ENCODE data around the gene CTNNA3.

CTNNA3 gene

GRCh38 chr10:66246177-66246576 is 1449.8 kb downstream of the CTNNA3 start:
- DNase-seq, result no peak

GRCh38 chr10:66244953-66245352 is 1451.0 kb downstream of the CTNNA3 start:
- DNase-seq, result no peak

GRCh38 chr10:66242885-66243284 is 1453.1 kb downstream of the CTNNA3 start:
- DNase-seq, result no peak

GRCh38 chr10:66239062-66239461 is 1456.9 kb downstream of the CTNNA3 start:
- no peak for DNase-seq

GRCh38 chr10:66238343-66238742 is 1457.7 kb downstream of the CTNNA3 start:
- DNase-seq, result no peak

GRCh38 chr10:66234872-66235271 is 1461.1 kb downstream of the CTNNA3 start:
- DNase-seq, result no peak

- DNase-seq, result no peak
Measured at GRCh38 chr10:66228887-66229286, 1467.1 kb downstream of the CTNNA3 start.

GRCh38 chr10:66223656-66224055 is 1472.3 kb downstream of the CTNNA3 start:
- DNase-seq, result no peak

GRCh38 chr10:66222462-66223046 is 1473.4 kb downstream of the CTNNA3 start:
- DNase-seq, result no peak

GRCh38 chr10:66218981-66219587 is 1476.9 kb downstream of the CTNNA3 start:
- DNase-seq, result no peak

- no peak for DNase-seq
Measured at GRCh38 chr10:66218289-66218688, 1477.7 kb downstream of the CTNNA3 start.

- DNase-seq, result no peak
Measured at GRCh38 chr10:66215920-66216319, 1480.1 kb downstream of the CTNNA3 start.

GRCh38 chr10:66214721-66215404 is 1481.1 kb downstream of the CTNNA3 start:
- no peak for DNase-seq

- no peak for DNase-seq
Measured at GRCh38 chr10:66209025-66209424, 1487.0 kb downstream of the CTNNA3 start.

GRCh38 chr10:66204838-66205237 is 1491.2 kb downstream of the CTNNA3 start:
- no peak for DNase-seq

- no peak for DNase-seq
Measured at GRCh38 chr10:66202101-66202500, 1493.9 kb downstream of the CTNNA3 start.

GRCh38 chr10:66192162-66192831 is 1503.7 kb downstream of the CTNNA3 start:
- no peak for DNase-seq

GRCh38 chr10:66190413-66190812 is 1505.6 kb downstream of the CTNNA3 start:
- DNase-seq, result no peak

- DNase-seq, result no peak
Measured at GRCh38 chr10:66189271-66189670, 1506.7 kb downstream of the CTNNA3 start.

GRCh38 chr10:66187053-66187733 is 1508.8 kb downstream of the CTNNA3 start:
- no peak for DNase-seq

GRCh38 chr10:66183028-66183427 is 1513.0 kb downstream of the CTNNA3 start:
- no peak for DNase-seq

GRCh38 chr10:66180581-66181318 is 1515.2 kb downstream of the CTNNA3 start:
- no peak for DNase-seq

GRCh38 chr10:66180021-66180420 is 1516.0 kb downstream of the CTNNA3 start:
- no peak for DNase-seq

All from DMS79 (cell line).